AG04449 (cell line): ENCODE data around the gene MKI67.

Source experiments
- CTCF ChIA-PET: fragments of 350-600 bp; formaldehyde crosslinking; extraction: SDS; loops from one replicate; lab custom pipeline; 2021; ENCODE audit warnings: antibody characterized with exemption; lab: Yijun Ruan, JAX
- POLR2A ChIA-PET: fragments of 400-600, 350-600 bp; formaldehyde crosslinking; extraction: SDS; loops from one replicate; lab custom pipeline; 2020; ENCODE audit warnings: antibody characterized with exemption, inconsistent platforms; lab: Yijun Ruan, JAX
- DNase-seq: peaks from one replicate; pipeline ENCODE4 v3.0.0-alpha.2; 2010; ENCODE audit warnings: low read depth, low spot score
- H3K4me3 ChIP-seq: 2 replicates; pipeline ENCODE4 v1.5.1; 2011; ENCODE audit warnings: low read depth, mild to moderate bottlenecking, control low read depth, low read length
- CTCF ChIP-seq: IDR thresholded peaks from one replicate; pipeline ENCODE4 v1.5.1; 2011; ENCODE audit warnings: mild to moderate bottlenecking, moderate library complexity, low read length, control low read depth, inconsistent platforms; ENCODE audit not compliant: insufficient read depth; ENCODE audit errors: missing control alignments

Gene MKI67

GRCh38 chr10:128061306-128062300, 64.6 kb downstream of the MKI67 start:
- no peak for DNase-seq
- POLR2A ChIA-PET = no interaction called here
- H3K4me3 ChIP-seq = no peak overlapping the region
- CTCF ChIA-PET = interaction anchor here (1.5 to 2.2 kb wide), 2 partner anchors 8 to 18 kb away, joined by 4 to 6 read pairs; no protein-coding TSS in a partner anchor
- TF ChIP-seq CTCF = no peak

GRCh38 chr10:128060341-128061250, 65.6 kb downstream of the MKI67 start:
- ChIA-PET POLR2A (no interaction called here), CTCF (interaction anchor here (2.2 kb wide), 1 partner anchor 19 kb away, joined by 6 read pairs; no protein-coding TSS in a partner anchor)
- TF ChIP-seq CTCF = no peak
- DNase-seq = no peak
- no peak overlapping the region for H3K4me3 ChIP-seq

GRCh38 chr10:128059982-128060293, 66.3 kb downstream of the MKI67 start:
- DNase-seq = no peak
- POLR2A ChIA-PET = no interaction called here
- TF ChIP-seq CTCF = no peak
- CTCF ChIA-PET = no interaction called here
- H3K4me3 ChIP-seq = no peak overlapping the region

GRCh38 chr10:128059266-128059981, 66.8 kb downstream of the MKI67 start:
- ChIA-PET CTCF (interaction anchor here (1.0 to 2.2 kb wide), 2 partner anchors 10 to 12 kb away, joined by 3 to 8 read pairs; no protein-coding TSS in a partner anchor), POLR2A (no interaction called here)
- no peak overlapping the region for H3K4me3 ChIP-seq
- no peak for TF ChIP-seq CTCF
- no peak for DNase-seq

GRCh38 chr10:128058750-128059134, 67.5 kb downstream of the MKI67 start:
- ChIA-PET CTCF (interaction anchor here (1.0 to 2.2 kb wide), 2 partner anchors 11 to 13 kb away, joined by 3 to 8 read pairs; no protein-coding TSS in a partner anchor), POLR2A (no interaction called here)
- TF ChIP-seq CTCF = no peak
- H3K4me3 ChIP-seq = no peak overlapping the region
- DNase-seq = no peak
